Measurements from ENCODE around the gene SPDYE16. TPM values are rescaled to one million over a fixed set of nuclear protein-coding genes. Genes with fewer than 3 reads are reported as not detected.

Gene SPDYE16
- total RNA-seq: not detected in 2 replicates

GRCh38 chr7:76543197-76543596 is at the start of gene SPDYE16:
TSS of gene SPDYE16 (minus strand) at chr7:76543297. CDS start at chr7:76541459, 1,838 bp downstream.

DNA sequence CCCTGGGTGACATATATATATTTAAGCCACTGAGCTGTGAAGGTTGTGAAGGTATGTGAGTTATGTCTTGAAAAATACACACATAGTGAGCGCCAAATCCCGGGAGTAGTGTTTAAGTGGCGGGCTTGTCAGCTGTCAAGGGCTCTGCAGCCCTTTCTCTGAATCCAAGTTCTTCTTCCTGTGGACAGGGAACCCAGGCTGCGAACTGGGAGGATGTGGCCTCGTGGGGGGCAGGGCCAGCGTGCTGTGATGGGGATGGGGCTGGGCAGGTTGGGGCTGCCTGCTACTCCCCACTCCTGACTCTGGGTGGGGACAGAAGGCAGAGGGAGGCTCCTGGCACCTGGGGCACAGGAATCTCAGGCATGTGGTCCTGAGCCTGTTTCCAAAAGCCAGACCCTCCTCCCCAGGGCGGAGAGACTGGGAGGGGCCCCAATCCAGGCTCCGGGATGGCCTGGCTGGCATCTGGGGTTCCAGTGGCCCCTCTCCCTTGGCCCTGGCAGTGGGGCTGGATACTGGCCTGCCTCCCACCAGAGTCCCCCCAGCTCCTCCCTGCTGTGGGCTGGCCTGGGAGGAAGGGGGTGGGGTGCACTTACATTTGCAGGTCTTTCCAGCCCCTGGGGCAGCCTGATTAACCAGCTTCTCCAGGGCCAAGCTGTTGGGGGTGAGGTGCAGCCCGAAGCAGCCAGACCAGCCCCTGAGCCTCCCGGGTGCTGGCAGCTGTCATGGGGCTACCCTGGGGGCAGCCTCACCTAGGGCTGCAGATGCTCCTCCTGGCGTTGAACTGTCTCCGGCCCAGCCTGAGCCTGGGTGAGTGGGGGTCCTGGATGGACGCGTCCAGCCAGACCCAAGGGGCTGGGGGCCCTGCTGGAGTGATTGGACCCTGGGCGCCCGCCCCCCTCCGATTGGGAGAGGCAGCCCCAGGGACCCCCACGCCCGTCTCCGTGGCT is 32.9 kb downstream of the SPDYE16 start, which contains the start of gene UPK3B:
Gene UPK3B (plus strand): TSS at position 622 of the 947 bp plus-strand sequence. CDS start 101 bp downstream, at position 723.

Other genes with a start within 250 kb of the SPDYE16 start
- 54.2 and 87.1 TPM in 2 replicates for gene HSPB1, start 240.6 kb downstream of the SPDYE16 start, total RNA-seq
- gene YWHAG, start 184.3 kb downstream of the SPDYE16 start, total RNA-seq: 111 and 133 TPM in 2 replicates
- gene SSC4D, start 133.6 kb downstream of the SPDYE16 start, total RNA-seq: 0.36 and 0.47 TPM in 2 replicates
- 1.1 and 2.7 TPM in 2 replicates for gene ZP3, start 118.3 kb downstream of the SPDYE16 start, total RNA-seq
- 2.8 and 4.9 TPM in 2 replicates for gene DTX2, start 81.6 kb downstream of the SPDYE16 start, total RNA-seq
- 0.27 TPM in 1 of 2 replicates, not detected in the other for gene UPK3B, start 32.7 kb downstream of the SPDYE16 start, total RNA-seq
- 3.2 and 3.7 TPM in 2 replicates for gene POMZP3, start 84.0 kb upstream of the SPDYE16 start, total RNA-seq